Measurements from ENCODE around the gene KPNA6.

- TF ChIP-seq CTCF (IDR thresholded peaks at IDR 0.05) (no peak), POLR2A (IDR thresholded peaks at IDR 0.05) (no peak)
These were observed 84.5 kb downstream of the KPNA6 start for GRCh38 chr1:32192220-32192948.
